Spleen (tissue), 11 donors: ENCODE measurements around the gene ARSI. TPM values are rescaled to one million over a fixed set of nuclear protein-coding genes. Genes with fewer than 3 reads are reported as not detected.

Experiments
- DNase-seq: peaks from one replicate; pipeline ENCODE4 v3.0.0-alpha.2; 2020
- H3K27ac ChIP-seq, 8 donors: fragments of 200-600 bp; sonication (generic) in 7 of 8; 1 replicate in 4 of 8; 2 replicates in 4 of 8; pipeline versions ENCODE4 v1.5.0 to v1.8.0; 2016 to 2021; ENCODE audit warnings: inconsistent platforms in 4 of 8, mild to moderate bottlenecking in 4 of 8, moderate library complexity in 1 of 8
- H3K27me3 ChIP-seq, 7 donors: fragments of 200-600 bp; sonication (generic) in 6 of 7; replicated peaks in 1 of 7; 1 replicate in 4 of 7; 2 replicates in 3 of 7; pipeline versions ENCODE4 v1.5.0 to v1.8.0; 2016 to 2021; ENCODE audit warnings: inconsistent platforms in 3 of 7, mild to moderate bottlenecking in 1 of 7
- H3K36me3 ChIP-seq, 6 donors: fragments of 200-600 bp; sonication (generic) in 5 of 6; 1 replicate in 4 of 6; 2 replicates in 2 of 6; pipeline versions ENCODE4 v1.5.0 to v1.8.0; 2016 to 2021; ENCODE audit warnings: inconsistent platforms in 2 of 6
- H3K4me1 ChIP-seq, 6 donors: fragments of 200-600 bp; sonication (generic) in 5 of 6; 1 replicate in 3 of 6; 2 replicates in 3 of 6; pipeline versions ENCODE4 v1.5.0 to v1.8.0; 2016 to 2021; ENCODE audit warnings: inconsistent platforms in 3 of 6
- H3K4me3 ChIP-seq, 8 donors: fragments of 200-600 bp; sonication (generic) in 7 of 8; 1 replicate in 4 of 8; 2 replicates in 4 of 8; pipeline versions ENCODE4 v1.5.0 to v1.8.0; 2016 to 2021; ENCODE audit warnings: inconsistent platforms in 4 of 8, mild to moderate bottlenecking in 4 of 8, moderate library complexity in 2 of 8
- H3K9me3 ChIP-seq, 8 donors: fragments of 200-600 bp; sonication (generic) in 7 of 8; 1 replicate in 4 of 8; 2 replicates in 4 of 8; pipeline versions ENCODE4 v1.5.0 to v1.8.0; 2016 to 2021; ENCODE audit warnings: inconsistent platforms in 4 of 8
- POLR2A ChIP-seq, 3 donors: fragments of 450-650 bp; IDR thresholded peaks; one replicate each; pipeline ENCODE4 v1.5.1; 2017; ENCODE audit warnings: antibody characterized with exemption in 3 of 3, mild to moderate bottlenecking in 1 of 3
- POLR2AphosphoS5 ChIP-seq, 3 donors: sonication (generic); formaldehyde crosslinking; IDR thresholded peaks; one replicate each; pipeline ENCODE4 v1.5.1; 2017; ENCODE audit warnings: antibody characterized with exemption in 3 of 3
- WGBS, 5 donors: extraction: QIAGEN DNeasy Blood & Tissue Kit in 3 of 5; methylation state at CpG; one replicate each; pipeline versions ENCODE4 v1.1.5 to v1.1.7; 2013 to 2018; 5-methylcytosine and 5-hydroxymethylcytosine counted together
- intact Hi-C: fragments of 100-400 bp; cut with DNase I; formaldehyde crosslinking; loops from one replicate; pipeline ENCODE4 v1.15.0; 2023; ENCODE audit warnings: low total_unique reads
- polyA plus RNA-seq, 3 donors: library from polyadenylated mRNA; stranded (reverse); fragments of 200-250 nt; gene quantifications; one replicate each; pipeline ENCODE4 v1.2.1, GENCODE V29; 2013
- total RNA-seq, 7 donors: library from RNA; depleted of rRNA in 3 of 7; stranded (reverse); fragments of >200 nt in 3 of 7; fragmentation: NEBNext Ultra II Directional in 4 of 7; extraction: Animal tissue kit (Norgen Biotek cat#: 25700) in 4 of 7; gene quantifications; one replicate each; pipeline versions ENCODE4 v1.1.0 to v1.2.1, GENCODE V29; 2016 to 2021
- TF ChIP-seq, protein P1 (sequence below), 11 experiments: fragments of 200-600 bp in 7 of 11; fragments of 450-650 bp in 4 of 11; sonication (generic) in 4 of 11; IDR thresholded peaks in 8 of 11; conservative IDR thresholded peaks in 3 of 11; 1 replicate in 7 of 11; 2 replicates in 4 of 11; pipeline versions ENCODE4 v1.4.0 to v1.8.0; 2016 to 2021; ENCODE audit warnings: antibody characterized with exemption in 11 of 11, inconsistent platforms in 4 of 11, mild to moderate bottlenecking in 1 of 11
- donor health status: healthy with polysubstance abuse.
- donor health status: DM: no; HTN: no; CAD: no; lungs with moderate emphysema.
- donor health status: DM: no; HTN: no; CAD: no.
- donor health status: Bipolar disorder and iron deficiency.
- donor health status: healthy.
- donor health status: DM: no; HTN: no; CAD: no.
- donor health status: DM: yes; HTN: yes; CAD: no.

Gene ARSI
- total and polyA plus RNA-seq, 10 donors: 0.07 to 3.8 (median 0.92) TPM

DNA sequence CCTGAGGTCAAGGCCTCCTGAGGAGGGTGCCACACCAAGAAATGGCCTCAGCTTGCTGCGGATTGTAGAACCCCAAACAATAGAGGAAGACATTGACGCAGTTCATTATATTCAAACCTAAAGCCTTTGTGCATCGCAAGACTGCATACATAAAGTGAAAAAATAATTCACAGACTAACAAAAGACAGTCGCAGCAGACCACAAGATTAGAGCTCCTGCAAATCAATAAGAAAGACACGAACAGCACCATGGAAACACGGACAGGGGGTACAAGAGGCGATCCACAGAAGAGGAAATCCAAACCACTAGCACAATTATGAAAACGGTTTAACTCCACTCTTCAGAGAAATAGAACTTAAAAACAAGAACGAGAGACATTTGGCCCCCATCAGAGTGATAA is 44.7 kb upstream of the ARSI start:
- Histone ChIP-seq H3K4me3 (no peak overlapping the region), H3K9me3 (no peaks in the 10 kb centered on the region), H3K36me3 (no peaks in the 10 kb centered on the region), H3K4me1 (peaks cover 9 to 25% (median 12%) of the 10 kb centered on the region in 6 donors), H3K27me3 (no peaks in the 10 kb centered on the region), H3K27ac (no peak overlapping the region)
- intact Hi-C loops: no loop called here
- DNase-seq: no peak
- TF ChIP-seq, protein P1, sequence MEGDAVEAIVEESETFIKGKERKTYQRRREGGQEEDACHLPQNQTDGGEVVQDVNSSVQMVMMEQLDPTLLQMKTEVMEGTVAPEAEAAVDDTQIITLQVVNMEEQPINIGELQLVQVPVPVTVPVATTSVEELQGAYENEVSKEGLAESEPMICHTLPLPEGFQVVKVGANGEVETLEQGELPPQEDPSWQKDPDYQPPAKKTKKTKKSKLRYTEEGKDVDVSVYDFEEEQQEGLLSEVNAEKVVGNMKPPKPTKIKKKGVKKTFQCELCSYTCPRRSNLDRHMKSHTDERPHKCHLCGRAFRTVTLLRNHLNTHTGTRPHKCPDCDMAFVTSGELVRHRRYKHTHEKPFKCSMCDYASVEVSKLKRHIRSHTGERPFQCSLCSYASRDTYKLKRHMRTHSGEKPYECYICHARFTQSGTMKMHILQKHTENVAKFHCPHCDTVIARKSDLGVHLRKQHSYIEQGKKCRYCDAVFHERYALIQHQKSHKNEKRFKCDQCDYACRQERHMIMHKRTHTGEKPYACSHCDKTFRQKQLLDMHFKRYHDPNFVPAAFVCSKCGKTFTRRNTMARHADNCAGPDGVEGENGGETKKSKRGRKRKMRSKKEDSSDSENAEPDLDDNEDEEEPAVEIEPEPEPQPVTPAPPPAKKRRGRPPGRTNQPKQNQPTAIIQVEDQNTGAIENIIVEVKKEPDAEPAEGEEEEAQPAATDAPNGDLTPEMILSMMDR (IDR thresholded peaks at IDR 0.05 in 8 of 11, conservative IDR thresholded peaks at IDR 0.05 in 3 of 11): no peak
- no peak for TF ChIP-seq POLR2A (IDR thresholded peaks at IDR 0.05)
- TF ChIP-seq POLR2AphosphoS5 (IDR thresholded peaks at IDR 0.05): no peak
- 54 to 63% (median 57%) methylated on average over 9 of the region's 9 CpGs for WGBS, 5 donors

GRCh38 chr5:150347003-150347402 is 44.3 kb upstream of the ARSI start:
- H3K36me3 ChIP-seq: no peaks in the 10 kb centered on the region
- H3K4me1 ChIP-seq: peaks cover 9 to 21% (median 12%) of the 10 kb centered on the region in 6 donors
- no peak overlapping the region for H3K27ac ChIP-seq
- no peaks in the 10 kb centered on the region for H3K9me3 ChIP-seq
- H3K27me3 ChIP-seq: no peaks in the 10 kb centered on the region
- no peak overlapping the region for H3K4me3 ChIP-seq
- WGBS, 5 donors: 60 to 82% (median 72%) methylated on average over 2 of the region's 2 CpGs
- no peak for DNase-seq
- TF ChIP-seq, protein P1 (IDR thresholded peaks at IDR 0.05 in 8 of 11, conservative IDR thresholded peaks at IDR 0.05 in 3 of 11): no peak
- TF ChIP-seq POLR2AphosphoS5 (IDR thresholded peaks at IDR 0.05) (no peak), POLR2A (IDR thresholded peaks at IDR 0.05) (no peak)
- intact Hi-C loops: no loop called here

DNA sequence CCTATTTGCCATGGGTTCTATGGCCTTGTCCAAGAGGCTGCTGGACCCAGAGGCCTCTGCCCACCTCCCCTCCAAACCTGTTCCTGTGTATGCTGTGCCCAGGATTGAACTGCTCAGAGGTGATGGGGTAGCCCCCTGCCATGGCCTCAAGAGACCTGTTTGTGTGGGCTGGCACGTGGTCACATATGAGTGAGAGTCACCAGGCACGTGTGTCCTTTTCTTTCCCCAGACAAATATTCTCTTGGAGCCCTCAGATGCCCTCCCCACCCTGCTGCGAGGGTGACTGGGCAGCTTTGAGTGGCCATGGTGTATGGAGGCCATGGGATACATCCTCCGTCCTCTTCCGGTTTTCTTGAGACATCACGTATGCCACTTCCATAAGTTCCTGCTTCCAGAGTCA is 43.9 kb upstream of the ARSI start:
- Histone ChIP-seq H3K4me1 (peaks cover 9 to 17% (median 12%) of the 10 kb centered on the region in 6 donors), H3K36me3 (no peaks in the 10 kb centered on the region), H3K9me3 (no peaks in the 10 kb centered on the region), H3K4me3 (no peak overlapping the region), H3K27ac (no peak overlapping the region), H3K27me3 (no peaks in the 10 kb centered on the region)
- TF ChIP-seq POLR2A (IDR thresholded peaks at IDR 0.05) (no peak), POLR2AphosphoS5 (IDR thresholded peaks at IDR 0.05) (no peak)
- TF ChIP-seq, protein P1 (IDR thresholded peaks at IDR 0.05 in 8 of 11, conservative IDR thresholded peaks at IDR 0.05 in 3 of 11): no peak
- whole genome bisulfite sequencing, 5 donors: 71 to 89% (median 83%) methylated on average over 6 of the region's 6 CpGs
- no peak for DNase-seq
- intact Hi-C loops: no loop called here

DNA sequence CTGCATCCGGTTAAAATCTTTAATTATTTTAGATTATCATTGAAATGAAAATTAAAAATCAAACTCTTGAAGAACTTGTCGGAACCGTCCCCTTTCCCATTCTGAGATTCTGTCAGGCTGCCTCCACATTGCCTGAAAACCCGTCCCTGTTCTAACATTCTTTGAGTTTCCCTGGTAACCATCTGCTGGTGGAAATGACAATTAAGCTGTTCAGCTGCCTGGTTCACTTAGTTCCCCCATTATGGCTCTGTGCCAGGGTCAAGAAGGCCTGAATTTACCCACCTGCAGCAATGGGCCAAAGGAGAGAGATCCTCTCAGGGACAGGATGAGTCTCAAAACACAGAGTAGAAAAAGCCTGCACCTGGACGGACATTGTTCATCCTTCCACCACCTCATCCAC is 43.0 kb upstream of the ARSI start:
- 83 to 91% (median 88%) methylated on average over 5 of the region's 5 CpGs for WGBS, 5 donors
- Histone ChIP-seq H3K27ac (no peak overlapping the region), H3K9me3 (no peaks in the 10 kb centered on the region), H3K4me3 (no peak overlapping the region), H3K36me3 (no peaks in the 10 kb centered on the region), H3K27me3 (no peaks in the 10 kb centered on the region), H3K4me1 (peaks cover 4 to 8% (median 5%) of the 10 kb centered on the region in 6 donors)
- TF ChIP-seq POLR2AphosphoS5 (IDR thresholded peaks at IDR 0.05): no peak
- TF ChIP-seq POLR2A (IDR thresholded peaks at IDR 0.05): no peak
- TF ChIP-seq, protein P1 (IDR thresholded peaks at IDR 0.05 in 8 of 11, conservative IDR thresholded peaks at IDR 0.05 in 3 of 11): no peak
- intact Hi-C loops: no loop called here
- no peak for DNase-seq
